T-cell (primary cell): ENCODE data around the gene ZMYND8. TPM values are rescaled to one million over a fixed set of nuclear protein-coding genes. Genes with fewer than 3 reads are reported as not detected.
"Not testable (repeated sequence)": the region's sequence is repeated elsewhere in the genome, so short reads cannot be mapped to it uniquely, and the experiment has no call there.

Source experiments
- ATAC-seq, 4 experiments: fragments of 200-7000 bp in 3 of 4; fragments of 150-1000 bp in 1 of 4; cut with Tn5 transposase; replicated peaks in 1 of 4; 1 replicate in 3 of 4; 2 replicates in 1 of 4; pipeline ENCODE4 v1.10.0; 2021; ENCODE audit warnings: moderate library complexity in 3 of 4, mild to moderate bottlenecking in 2 of 4, moderate number of reproducible peaks in 1 of 4
- CTCF ChIA-PET, 2 donors: fragments of 300-600 bp; sonication (Branson Sonifier 250); formaldehyde crosslinking; loops; one replicate each; lab custom pipeline; 2022; ENCODE audit warnings: antibody characterized with exemption in 2 of 2; lab: Charles Lee
- POLR2A ChIA-PET, 2 donors: fragments of 300-600 bp; sonication (Branson Sonifier 250); formaldehyde crosslinking; loops; one replicate each; lab custom pipeline; 2022; ENCODE audit warnings: antibody characterized with exemption in 2 of 2; lab: Charles Lee
- DNase-seq, 35 experiments: peaks; one replicate each; pipeline versions ENCODE4 v3.0.0 to v3.0.0-alpha.2; 2013 to 2023
- H3K27ac ChIP-seq: one replicate; pipeline ENCODE4 v1.5.1; 2013; ENCODE audit warnings: low read length
- H3K27me3 ChIP-seq, 2 experiments: replicated peaks in 1 of 2; 1 replicate in 1 of 2; 2 replicates in 1 of 2; pipeline versions ENCODE4 v1.6.1 to v1.7.0; 2013; ENCODE audit warnings: low read length in 1 of 2, mixed read lengths in 1 of 2; ENCODE audit not compliant: control insufficient read depth in 2 of 2, insufficient read depth in 2 of 2; ENCODE audit errors: extremely low read depth in 1 of 2
- H3K36me3 ChIP-seq, 2 donors: 1 replicate in 1 of 2; 2 replicates in 1 of 2; pipeline versions ENCODE4 v1.6.1 to v1.7.0; 2013; ENCODE audit warnings: low read length in 1 of 2; ENCODE audit not compliant: control insufficient read depth in 2 of 2, insufficient read depth in 1 of 2; ENCODE audit errors: extremely low read depth in 1 of 2
- H3K4me1 ChIP-seq, 2 experiments: 1 replicate in 1 of 2; 2 replicates in 1 of 2; pipeline versions ENCODE4 v1.6.1 to v1.7.0; 2013; ENCODE audit warnings: low read length in 2 of 2, mixed read lengths in 1 of 2; ENCODE audit not compliant: insufficient read depth in 2 of 2, control insufficient read depth in 1 of 2; ENCODE audit errors: extremely low read depth in 1 of 2
- H3K4me3 ChIP-seq, 2 donors: 1 replicate in 1 of 2; 2 replicates in 1 of 2; pipeline versions ENCODE4 v1.5.1 to v1.7.0; 2013; ENCODE audit warnings: mild to moderate bottlenecking in 2 of 2, low read length in 1 of 2, moderate library complexity in 1 of 2; ENCODE audit not compliant: control insufficient read depth in 1 of 2; ENCODE audit errors: extremely low read depth in 1 of 2
- H3K9me3 ChIP-seq: 2 replicates; pipeline ENCODE4 v1.7.0; 2013
- H3K27ac Mint-ChIP-seq, 2 donors: one replicate each; pipeline ENCODE4 v1.8.0; 2020 to 2021; ENCODE audit warnings: mild to moderate bottlenecking in 2 of 2, mixed read lengths in 2 of 2
- H3K27me3 Mint-ChIP-seq, 2 donors: one replicate each; pipeline ENCODE4 v1.8.0; 2021 to 2022; ENCODE audit warnings: mixed read lengths in 2 of 2
- H3K36me3 Mint-ChIP-seq: one replicate; pipeline ENCODE4 v1.8.0; 2021; ENCODE audit warnings: mixed read lengths
- H3K4me1 Mint-ChIP-seq, 3 donors: one replicate each; pipeline ENCODE4 v1.8.0; 2020 to 2022; ENCODE audit warnings: mixed read lengths in 3 of 3, mild to moderate bottlenecking in 1 of 3
- H3K4me3 Mint-ChIP-seq, 3 donors: one replicate each; pipeline ENCODE4 v1.8.0; 2020 to 2022; ENCODE audit warnings: mild to moderate bottlenecking in 3 of 3, mixed read lengths in 3 of 3, moderate library complexity in 3 of 3
- H3K9me3 Mint-ChIP-seq, 3 donors: one replicate each; pipeline ENCODE4 v1.8.0; 2020 to 2022; ENCODE audit warnings: mixed read lengths in 3 of 3
- WGBS: methylation state at CpG from one replicate; pipeline ENCODE4 v1.1.5; 2013; ENCODE audit warnings: missing lambda C conversion rate; ENCODE audit not compliant: insufficient coverage; 5-methylcytosine and 5-hydroxymethylcytosine counted together
- total RNA-seq, 35 experiments: library from RNA in 6 of 35; stranded (reverse) in 6 of 35; fragments of 120-200 nt in 1 of 35; gene quantifications; one replicate each; pipeline versions ENCODE4 v1.2.1 to v1.2.4 and lab custom pipeline; 2013 to 2026

The ZMYND8 gene
- total RNA-seq, 5 donors from 2014 or later (not counting 1 experiment from before 2014, with no cell fraction given), result 39.6 to 68.9 (median 43.6) TPM

GRCh38 chr20:47249913-47250312 lies 106.6 kb downstream of the ZMYND8 start:
- peaks cover 26 to 80% of the 10 kb centered on the region in 2 donors for H3K36me3 ChIP-seq
- H3K9me3 Mint-ChIP-seq, result no peaks in the 10 kb centered on the region
- no peak overlapping the region for H3K4me3 ChIP-seq
- no peaks in the 10 kb centered on the region for H3K4me1 ChIP-seq
- H3K27me3 ChIP-seq, result no peaks in the 10 kb centered on the region
- POLR2A ChIA-PET, result interaction anchor here in 1 of 2 donors (0.7 kb wide), 1 partner anchor 192 kb away, joined by 3 read pairs; no protein-coding TSS in a partner anchor
- WGBS, result 93% methylated on average over 4 of the region's 4 CpGs
- ATAC-seq, result no peak
- H3K4me3 Mint-ChIP-seq, result no peak overlapping the region
- CTCF ChIA-PET, result no interaction called here
- no peak overlapping the region for H3K27ac ChIP-seq
- H3K27ac Mint-ChIP-seq, result no peak overlapping the region
- DNase-seq, result no peak
- H3K27me3 Mint-ChIP-seq, result no peaks in the 10 kb centered on the region
- H3K9me3 ChIP-seq, result no peaks in the 10 kb centered on the region
- H3K4me1 Mint-ChIP-seq, result peaks cover 0 to 7% (median 0%) of the 10 kb centered on the region in 3 donors
- peaks cover 41% of the 10 kb centered on the region for H3K36me3 Mint-ChIP-seq

- ChIA-PET CTCF (interaction anchor here in 1 of 2 donors (0.7 kb wide), 1 partner anchor 135 kb away, joined by 3 read pairs; no protein-coding TSS in a partner anchor), POLR2A (no interaction called here)
- DNase-seq, result no peak
- ATAC-seq, result no peak
- no peaks in the 10 kb centered on the region for H3K9me3 ChIP-seq
- H3K27ac Mint-ChIP-seq, result peak overlapping the region in 1 of 2 donors; percentile 81
- no peaks in the 10 kb centered on the region for H3K27me3 Mint-ChIP-seq
- H3K36me3 Mint-ChIP-seq, result peaks cover 37% of the 10 kb centered on the region
- H3K27ac ChIP-seq, result no peak overlapping the region
- WGBS, result no CpG with 5 or more reads among the region's 6 CpGs
- H3K9me3 Mint-ChIP-seq, result no peaks in the 10 kb centered on the region
- no peaks in the 10 kb centered on the region for H3K4me1 ChIP-seq
- no peak overlapping the region for H3K4me3 Mint-ChIP-seq
- no peak overlapping the region for H3K4me3 ChIP-seq
- no peaks in the 10 kb centered on the region for H3K27me3 ChIP-seq
- peaks cover 24 to 77% of the 10 kb centered on the region in 2 donors for H3K36me3 ChIP-seq
- peaks cover 0 to 13% (median 0%) of the 10 kb centered on the region in 3 donors for H3K4me1 Mint-ChIP-seq
Measured at GRCh38 chr20:47248448-47248966, 108.0 kb downstream of the ZMYND8 start.

- Histone ChIP-seq H3K36me3 (peaks cover 20 to 82% of the 10 kb centered on the region in 2 donors), H3K27ac (no peak overlapping the region), H3K27me3 (no peaks in the 10 kb centered on the region), H3K4me1 (no peaks in the 10 kb centered on the region), H3K9me3 (no peaks in the 10 kb centered on the region), H3K4me3 (no peak overlapping the region)
- WGBS, result no CpG with 5 or more reads among the region's 1 CpG
- no peaks in the 10 kb centered on the region for H3K27me3 Mint-ChIP-seq
- ATAC-seq (no peak), DNase-seq (no peak)
- H3K9me3 Mint-ChIP-seq, result no peaks in the 10 kb centered on the region
- H3K4me1 Mint-ChIP-seq, result peaks cover 0 to 13% (median 0%) of the 10 kb centered on the region in 3 donors
- ChIA-PET POLR2A (no interaction called here), CTCF (no interaction called here)
- no peak overlapping the region for H3K4me3 Mint-ChIP-seq
- peaks cover 41% of the 10 kb centered on the region for H3K36me3 Mint-ChIP-seq
- H3K27ac Mint-ChIP-seq, result no peak overlapping the region
Measured at GRCh38 chr20:47247972-47248371, 108.5 kb downstream of the ZMYND8 start.

- Histone ChIP-seq H3K4me3 (no peak overlapping the region), H3K27me3 (no peaks in the 10 kb centered on the region), H3K4me1 (no peaks in the 10 kb centered on the region), H3K36me3 (peaks cover 28 to 81% of the 10 kb centered on the region in 2 donors), H3K27ac (no peak overlapping the region), H3K9me3 (no peaks in the 10 kb centered on the region)
- Mint-ChIP-seq H3K9me3 (no peaks in the 10 kb centered on the region), H3K36me3 (peaks cover 46% of the 10 kb centered on the region), H3K4me1 (peaks cover 0 to 13% (median 0%) of the 10 kb centered on the region in 3 donors), H3K27me3 (no peaks in the 10 kb centered on the region), H3K27ac (no peak overlapping the region), H3K4me3 (no peak overlapping the region)
- ChIA-PET CTCF (no interaction called here), POLR2A (no interaction called here)
- ATAC-seq (no peak), DNase-seq (no peak)
- WGBS, result 97% methylated on average over 13 of the region's 18 CpGs
Measured at GRCh38 chr20:47246061-47246777, 110.3 kb downstream of the ZMYND8 start.

GRCh38 chr20:47245166-47245565 lies 111.3 kb downstream of the ZMYND8 start:
- POLR2A ChIA-PET, H3K9me3 ChIP-seq, H3K27ac Mint-ChIP-seq, H3K27me3 ChIP-seq, H3K4me3 ChIP-seq, H3K4me3 Mint-ChIP-seq, H3K4me1 ChIP-seq, ATAC-seq, H3K27ac ChIP-seq, H3K9me3 Mint-ChIP-seq, H3K27me3 Mint-ChIP-seq, DNase-seq, CTCF ChIA-PET: not testable (repeated sequence)
- H3K4me1 Mint-ChIP-seq, result peaks cover 0 to 13% (median 0%) of the 10 kb centered on the region in 3 donors
- WGBS, result 100% methylated on average over 2 of the region's 11 CpGs
- H3K36me3 ChIP-seq, result peaks cover 25 to 75% of the 10 kb centered on the region in 2 donors
- H3K36me3 Mint-ChIP-seq, result peaks cover 47% of the 10 kb centered on the region

GRCh38 chr20:47244451-47244850 lies 112.0 kb downstream of the ZMYND8 start:
- Histone ChIP-seq H3K4me3 (no peak overlapping the region), H3K36me3 (peaks cover 24 to 71% of the 10 kb centered on the region in 2 donors), H3K9me3 (no peaks in the 10 kb centered on the region), H3K4me1 (no peaks in the 10 kb centered on the region), H3K27ac (no peak overlapping the region), H3K27me3 (no peaks in the 10 kb centered on the region)
- H3K4me3 Mint-ChIP-seq, result no peak overlapping the region
- no peak for DNase-seq
- H3K9me3 Mint-ChIP-seq, result no peaks in the 10 kb centered on the region
- CTCF ChIA-PET, result no interaction called here
- no CpG with 5 or more reads among the region's 3 CpGs for WGBS
- no peak overlapping the region for H3K27ac Mint-ChIP-seq
- peaks cover 0 to 13% (median 0%) of the 10 kb centered on the region in 3 donors for H3K4me1 Mint-ChIP-seq
- ATAC-seq, result no peak
- no peaks in the 10 kb centered on the region for H3K27me3 Mint-ChIP-seq
- POLR2A ChIA-PET, result no interaction called here
- H3K36me3 Mint-ChIP-seq, result peaks cover 48% of the 10 kb centered on the region
